ENCODE data around the gene JPH3.

JPH3 gene

DNA sequence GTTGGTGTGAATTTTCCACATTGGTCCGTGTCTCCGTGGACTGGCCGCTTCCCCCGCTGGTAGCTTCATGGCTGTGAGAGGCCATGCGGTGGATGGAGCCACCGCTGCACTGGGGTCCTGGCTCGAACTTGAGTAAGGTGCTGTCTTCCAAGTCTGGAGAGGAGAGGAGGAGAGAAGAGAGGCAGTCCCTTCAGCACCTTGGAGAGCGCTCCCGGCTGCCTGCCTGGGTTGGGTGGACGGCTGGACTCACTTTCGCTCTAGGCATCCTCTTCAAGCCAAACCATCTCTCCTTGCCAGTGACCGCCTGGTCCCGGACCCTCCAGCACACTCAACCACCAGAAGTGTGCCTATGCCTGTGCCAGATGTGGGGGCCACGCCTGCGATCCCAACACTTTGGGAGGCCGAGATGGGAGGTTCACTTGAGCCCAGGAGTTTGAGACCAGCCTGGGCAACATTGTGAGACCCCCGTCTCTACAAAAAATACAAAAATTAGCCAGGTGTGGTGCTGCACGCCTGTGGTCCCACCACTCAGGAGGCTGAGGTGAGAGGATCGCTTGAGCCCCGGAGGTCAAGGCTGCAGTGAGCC, 6.2 kb downstream of the JPH3 start:
- H3K4me3 ChIP-seq (ENCODE audit: low read length) = no peak overlapping the region
- DNase-seq (ENCODE audit: low read depth) = no peak
- TF ChIP-seq, protein P1, sequence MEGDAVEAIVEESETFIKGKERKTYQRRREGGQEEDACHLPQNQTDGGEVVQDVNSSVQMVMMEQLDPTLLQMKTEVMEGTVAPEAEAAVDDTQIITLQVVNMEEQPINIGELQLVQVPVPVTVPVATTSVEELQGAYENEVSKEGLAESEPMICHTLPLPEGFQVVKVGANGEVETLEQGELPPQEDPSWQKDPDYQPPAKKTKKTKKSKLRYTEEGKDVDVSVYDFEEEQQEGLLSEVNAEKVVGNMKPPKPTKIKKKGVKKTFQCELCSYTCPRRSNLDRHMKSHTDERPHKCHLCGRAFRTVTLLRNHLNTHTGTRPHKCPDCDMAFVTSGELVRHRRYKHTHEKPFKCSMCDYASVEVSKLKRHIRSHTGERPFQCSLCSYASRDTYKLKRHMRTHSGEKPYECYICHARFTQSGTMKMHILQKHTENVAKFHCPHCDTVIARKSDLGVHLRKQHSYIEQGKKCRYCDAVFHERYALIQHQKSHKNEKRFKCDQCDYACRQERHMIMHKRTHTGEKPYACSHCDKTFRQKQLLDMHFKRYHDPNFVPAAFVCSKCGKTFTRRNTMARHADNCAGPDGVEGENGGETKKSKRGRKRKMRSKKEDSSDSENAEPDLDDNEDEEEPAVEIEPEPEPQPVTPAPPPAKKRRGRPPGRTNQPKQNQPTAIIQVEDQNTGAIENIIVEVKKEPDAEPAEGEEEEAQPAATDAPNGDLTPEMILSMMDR (conservative IDR thresholded peaks at IDR 0.05; ENCODE audit: low read depth, low read length) = no peak

DNA sequence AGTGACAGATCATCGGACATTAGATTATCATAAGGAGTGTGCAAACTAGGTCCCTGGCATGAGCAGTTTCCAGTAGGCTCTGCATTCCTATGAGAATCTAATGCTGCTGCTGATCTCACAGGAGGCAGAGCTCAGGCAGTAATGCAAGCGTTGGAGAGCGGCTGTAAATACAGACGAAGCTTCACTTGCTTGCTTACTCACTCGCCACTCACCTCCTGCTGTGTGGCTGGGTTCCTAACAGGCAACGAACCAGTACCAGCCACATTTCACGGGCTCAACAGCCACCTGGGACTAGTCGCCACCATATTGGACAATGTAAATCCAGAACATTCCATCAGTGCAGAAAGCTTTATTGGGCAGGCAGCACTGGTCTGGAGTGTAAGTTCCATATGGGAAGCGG, 7.7 kb downstream of the JPH3 start:
- TF ChIP-seq, protein P1 (conservative IDR thresholded peaks at IDR 0.05; ENCODE audit: low read depth, low read length) = no peak
- no peak overlapping the region for H3K4me3 ChIP-seq (ENCODE audit: low read length)
- DNase-seq (ENCODE audit: low read depth) = no peak

DNA sequence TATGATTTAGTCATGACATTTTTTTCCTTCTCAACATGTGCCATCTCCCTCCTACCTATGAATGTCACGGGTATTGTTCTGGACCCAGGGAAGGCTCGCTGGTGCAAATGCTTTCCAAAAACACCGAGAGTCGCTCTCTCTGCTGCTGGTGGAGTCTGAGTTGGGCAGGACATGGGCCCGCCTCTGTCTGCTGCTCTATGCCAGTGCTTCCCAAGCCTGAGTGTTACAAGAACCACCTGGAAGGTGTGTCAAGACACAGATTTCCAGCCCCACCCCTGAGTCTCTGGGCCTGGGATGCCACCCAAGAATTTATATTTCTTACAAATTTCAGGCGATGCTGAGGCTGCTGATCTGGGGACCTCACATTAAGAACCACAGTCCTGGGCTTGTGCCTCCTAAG, 9.1 kb downstream of the JPH3 start:
- H3K4me3 ChIP-seq (ENCODE audit: low read length) = no peak overlapping the region
- TF ChIP-seq, protein P1 (conservative IDR thresholded peaks at IDR 0.05; ENCODE audit: low read depth, low read length) = no peak
- DNase-seq (ENCODE audit: low read depth) = no peak

DNA sequence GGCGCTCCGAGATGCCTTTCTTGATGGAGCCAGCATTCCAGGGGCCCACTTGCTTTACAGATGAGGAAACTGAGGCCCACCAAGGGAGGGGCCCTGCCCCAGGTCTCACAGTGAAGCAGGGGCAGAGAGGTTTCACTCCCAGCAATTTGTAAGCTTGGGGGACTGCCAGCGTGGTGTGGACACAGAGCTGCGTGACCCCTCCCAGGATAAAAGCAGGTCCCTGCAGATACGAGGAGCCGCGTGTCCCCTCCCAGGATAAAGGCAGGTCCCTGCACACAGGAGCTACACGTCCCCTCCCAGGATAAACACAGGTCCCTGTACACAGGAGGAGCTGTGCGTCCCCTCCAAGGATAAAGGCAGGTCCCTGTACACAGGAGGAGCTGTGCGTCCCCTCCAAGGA, 11.7 kb downstream of the JPH3 start:
- no peak for DNase-seq (ENCODE audit: low read depth)
- no peak overlapping the region for H3K4me3 ChIP-seq (ENCODE audit: low read length)
- TF ChIP-seq, protein P1 (conservative IDR thresholded peaks at IDR 0.05; ENCODE audit: low read depth, low read length) = no peak

DNA sequence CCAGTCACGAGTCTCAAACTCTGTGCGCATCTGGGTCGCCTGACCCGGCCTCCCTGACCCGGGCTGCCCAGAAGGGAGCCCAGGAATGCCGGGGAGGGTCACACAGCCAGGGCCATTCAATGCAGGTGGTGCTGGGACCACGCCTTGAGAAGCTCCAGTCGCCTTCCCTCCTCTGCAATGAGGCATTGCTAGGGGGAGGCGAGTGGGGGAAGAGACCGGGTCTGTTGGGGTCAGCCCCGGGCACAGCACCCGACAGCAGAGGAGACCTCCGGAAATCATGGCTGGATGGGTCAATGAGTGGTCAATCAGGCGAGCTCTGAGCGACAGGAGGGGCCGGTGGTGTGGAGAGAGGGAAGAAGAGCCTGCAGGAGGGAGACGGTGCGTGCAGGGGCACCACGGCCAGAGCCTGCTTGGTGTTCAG, 13.3 kb downstream of the JPH3 start:
- TF ChIP-seq, protein P1 (conservative IDR thresholded peaks at IDR 0.05; ENCODE audit: low read depth, low read length) = no peak

DNA sequence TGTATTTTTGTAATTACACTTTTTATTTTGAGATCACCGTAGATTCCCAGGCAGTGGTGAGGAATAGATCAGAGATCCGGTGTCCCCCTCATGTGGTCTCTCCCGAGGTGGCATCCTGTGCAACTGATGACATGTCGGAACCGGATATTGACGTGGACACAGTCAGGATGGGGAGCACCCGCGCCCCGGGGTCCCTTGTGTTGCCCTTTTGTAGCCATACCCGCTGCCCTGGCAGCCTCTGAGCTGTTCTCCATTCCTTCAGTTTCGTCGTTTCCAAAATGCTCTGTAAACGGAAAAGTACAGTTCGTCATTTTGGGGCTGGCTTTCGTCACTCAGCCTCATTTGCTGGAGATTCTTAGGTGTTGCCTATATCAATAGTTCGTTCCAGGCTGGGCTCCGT, 14.2 kb downstream of the JPH3 start:
- no peak overlapping the region for H3K4me3 ChIP-seq (ENCODE audit: low read length)
- TF ChIP-seq, protein P1 (conservative IDR thresholded peaks at IDR 0.05; ENCODE audit: low read depth, low read length) = no peak
- no peak for DNase-seq (ENCODE audit: low read depth)

More for the DNA sequence above, 13.3 kb downstream of the JPH3 start:
- DNase-seq (ENCODE audit: low read depth) = no peak
- no peak overlapping the region for H3K4me3 ChIP-seq (ENCODE audit: low read length)

DNA sequence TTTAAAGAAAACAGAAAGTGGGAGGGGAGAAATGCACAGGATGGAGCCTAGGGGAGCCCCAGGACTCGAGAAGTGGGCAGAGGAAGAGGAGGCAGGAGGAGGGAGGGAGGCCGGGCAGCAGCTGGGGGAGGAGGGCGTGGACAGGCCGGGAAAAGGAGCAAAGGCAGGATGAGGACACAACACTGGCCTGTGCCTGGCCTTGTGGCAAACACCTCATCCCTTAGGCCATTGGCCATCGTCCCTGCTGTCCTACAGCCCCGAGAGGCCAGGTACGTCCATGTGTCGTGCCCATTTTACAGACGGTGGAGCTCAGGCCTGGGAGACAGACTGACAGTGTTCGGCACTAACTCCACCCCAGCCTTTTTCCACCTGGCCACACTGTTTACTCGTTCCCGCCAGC, 15.9 kb downstream of the JPH3 start:
- TF ChIP-seq, protein P1 (conservative IDR thresholded peaks at IDR 0.05; ENCODE audit: low read depth, low read length) = no peak
- no peak for DNase-seq (ENCODE audit: low read depth)
- H3K4me3 ChIP-seq (ENCODE audit: low read length) = no peak overlapping the region
